Astrocyte (in vitro differentiated cells and primary cell): ENCODE results near the gene HPSE2.

ENCODE experiments used
- EZH2 ChIP-seq: IDR thresholded peaks from 2 replicates; pipeline ENCODE4 v1.6.1; 2012; ENCODE audit warnings: mild to moderate bottlenecking, low read length, inconsistent platforms; ENCODE audit not compliant: insufficient read depth
- TF ChIP-seq, protein P1 (sequence below): IDR thresholded peaks from 2 replicates; pipeline ENCODE4 v1.5.1; 2011; ENCODE audit warnings: low read depth, mild to moderate bottlenecking, inconsistent platforms, low read length, moderate library complexity; ENCODE audit not compliant: insufficient read depth

DNA sequence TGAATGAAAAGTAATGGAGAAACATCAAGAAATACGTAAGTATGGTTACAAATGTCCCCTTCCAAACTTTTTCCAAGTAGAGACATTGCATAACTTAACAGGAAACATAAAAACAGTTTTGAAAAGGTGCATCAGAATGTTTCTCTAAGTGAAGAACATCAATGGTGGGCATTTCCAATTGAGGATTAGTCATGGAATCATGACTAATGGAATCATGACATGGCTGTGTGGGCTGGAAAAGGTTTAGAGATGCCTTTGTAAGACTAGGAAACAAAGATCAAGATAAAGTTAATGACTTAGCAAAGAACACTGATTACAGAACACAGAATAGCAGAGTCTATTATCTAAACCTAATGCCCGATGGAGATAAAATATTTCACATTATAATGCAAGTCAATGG is 272.0 kb downstream of the HPSE2 start:
- TF ChIP-seq, protein P1, sequence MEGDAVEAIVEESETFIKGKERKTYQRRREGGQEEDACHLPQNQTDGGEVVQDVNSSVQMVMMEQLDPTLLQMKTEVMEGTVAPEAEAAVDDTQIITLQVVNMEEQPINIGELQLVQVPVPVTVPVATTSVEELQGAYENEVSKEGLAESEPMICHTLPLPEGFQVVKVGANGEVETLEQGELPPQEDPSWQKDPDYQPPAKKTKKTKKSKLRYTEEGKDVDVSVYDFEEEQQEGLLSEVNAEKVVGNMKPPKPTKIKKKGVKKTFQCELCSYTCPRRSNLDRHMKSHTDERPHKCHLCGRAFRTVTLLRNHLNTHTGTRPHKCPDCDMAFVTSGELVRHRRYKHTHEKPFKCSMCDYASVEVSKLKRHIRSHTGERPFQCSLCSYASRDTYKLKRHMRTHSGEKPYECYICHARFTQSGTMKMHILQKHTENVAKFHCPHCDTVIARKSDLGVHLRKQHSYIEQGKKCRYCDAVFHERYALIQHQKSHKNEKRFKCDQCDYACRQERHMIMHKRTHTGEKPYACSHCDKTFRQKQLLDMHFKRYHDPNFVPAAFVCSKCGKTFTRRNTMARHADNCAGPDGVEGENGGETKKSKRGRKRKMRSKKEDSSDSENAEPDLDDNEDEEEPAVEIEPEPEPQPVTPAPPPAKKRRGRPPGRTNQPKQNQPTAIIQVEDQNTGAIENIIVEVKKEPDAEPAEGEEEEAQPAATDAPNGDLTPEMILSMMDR = no peak
- TF ChIP-seq EZH2 = no peak
